HL-60 (cell line): ENCODE measurements around the gene SIDT2.
"Not testable (repeated sequence)": the region's sequence is repeated elsewhere in the genome, so short reads cannot be mapped to it uniquely, and the experiment has no call there.

Experiments
- DNase-seq, 2 experiments: peaks; one replicate each; pipeline ENCODE4 v3.0.0-alpha.2; 2010 to 2020; ENCODE audit warnings: low read depth in 1 of 2, low spot score in 1 of 2
- H3K27ac ChIP-seq: fragments of 250-450 bp; sonication (Bioruptor Pico); replicated peaks from 2 replicates; pipeline ENCODE4 v1.5.1; 2020; ENCODE audit warnings: mild to moderate bottlenecking, moderate library complexity
- H3K27me3 ChIP-seq: fragments of 250-450 bp; sonication (Bioruptor Pico); 2 replicates; pipeline ENCODE4 v1.5.1; 2021; ENCODE audit warnings: mild to moderate bottlenecking, moderate library complexity; ENCODE audit not compliant: insufficient read depth, poor library complexity, severe bottlenecking
- H3K4me3 ChIP-seq: replicated peaks from 2 replicates; pipeline ENCODE4 v1.5.1; 2011; ENCODE audit warnings: mild to moderate bottlenecking, control low read depth, low read length; ENCODE audit not compliant: insufficient read depth
- GABPA ChIP-seq: IDR thresholded peaks from 2 replicates; pipeline ENCODE4 v1.6.1; 2012; ENCODE audit warnings: low read depth
- POLR2AphosphoS5 ChIP-seq: IDR thresholded peaks from 2 replicates; pipeline ENCODE4 v1.6.1; 2012; ENCODE audit warnings: low read depth
- SPI1 ChIP-seq: IDR thresholded peaks from 2 replicates; pipeline ENCODE4 v1.6.1; 2012; ENCODE audit warnings: low read depth, mild to moderate bottlenecking, borderline replicate concordance
- long read RNA-seq: library from polyadenylated mRNA; unstranded; transcript quantifications from one replicate; pipeline ENCODE4 v2.0.0, GENCODE V29; 2020
- TF ChIP-seq, protein P1 (sequence below): IDR thresholded peaks from 2 replicates; pipeline ENCODE4 v1.6.1; 2012; ENCODE audit warnings: low read depth; ENCODE audit not compliant: insufficient replicate concordance
- TF ChIP-seq, protein P2 (sequence below): IDR thresholded peaks from one replicate; pipeline ENCODE4 v1.5.1; 2011; ENCODE audit warnings: low read length, control low read depth, inconsistent platforms; ENCODE audit not compliant: insufficient read depth

The SIDT2 gene
- long read RNA-seq, full-length matches to known transcripts: 3 of 20 reads
- long read RNA-seq, partial matches to known transcripts: 8 of 20 reads
- long read RNA-seq, other reads (novel, unspliced or antisense): 9 of 20 reads

DNA sequence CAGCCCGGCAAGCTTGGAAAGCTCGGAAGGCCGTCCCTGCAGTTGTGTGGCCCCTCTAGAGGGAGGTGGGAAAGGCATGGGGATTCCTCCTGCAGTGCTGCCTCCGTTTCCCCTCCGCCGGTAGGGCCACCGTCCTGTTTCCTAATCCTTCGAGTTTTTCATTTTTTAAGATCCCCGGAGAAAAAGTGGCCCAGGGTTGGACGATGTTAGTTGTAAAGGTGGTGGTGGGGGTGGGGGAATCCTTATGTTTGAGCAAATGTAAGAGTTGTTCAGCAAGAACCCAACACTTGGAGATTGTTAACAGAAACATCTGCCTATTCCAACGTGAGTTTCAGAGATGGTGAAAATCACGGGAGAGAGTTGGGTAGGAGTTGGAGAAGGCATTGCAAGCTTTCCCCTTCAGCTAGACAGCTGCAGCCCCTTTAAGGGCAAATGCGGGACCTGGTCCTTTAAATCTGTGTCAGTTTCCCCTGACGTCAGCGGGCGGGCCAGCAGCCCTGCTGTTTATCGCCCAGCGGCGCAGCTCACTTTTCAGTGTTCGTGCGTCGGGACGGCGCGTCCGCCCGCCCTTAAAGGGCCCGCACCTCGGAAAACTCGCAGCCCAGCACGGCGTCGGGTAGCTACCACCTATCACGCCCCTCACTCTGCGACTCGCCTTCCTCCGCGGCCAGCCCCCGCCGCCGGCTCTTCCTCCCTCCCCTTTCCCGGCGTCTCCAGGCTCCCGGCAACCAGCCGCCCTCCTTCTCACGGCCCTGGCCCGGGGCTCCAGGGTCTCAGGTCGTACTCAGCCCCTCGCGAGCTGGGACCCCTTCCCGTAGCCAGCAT, at the start of gene SIDT2:
SIDT2 (plus strand) TSS at position 534 of the 825 bp plus-strand sequence. CDS start 521 bp downstream, outside the sequence.
- H3K4me3 ChIP-seq: peak within 1 kb of the TSS; percentile 65
- peak within 1 kb of the TSS; percentile 53 for H3K27ac ChIP-seq
- no peaks in the 10 kb centered on the region for H3K27me3 ChIP-seq
- TF ChIP-seq, protein P1, sequence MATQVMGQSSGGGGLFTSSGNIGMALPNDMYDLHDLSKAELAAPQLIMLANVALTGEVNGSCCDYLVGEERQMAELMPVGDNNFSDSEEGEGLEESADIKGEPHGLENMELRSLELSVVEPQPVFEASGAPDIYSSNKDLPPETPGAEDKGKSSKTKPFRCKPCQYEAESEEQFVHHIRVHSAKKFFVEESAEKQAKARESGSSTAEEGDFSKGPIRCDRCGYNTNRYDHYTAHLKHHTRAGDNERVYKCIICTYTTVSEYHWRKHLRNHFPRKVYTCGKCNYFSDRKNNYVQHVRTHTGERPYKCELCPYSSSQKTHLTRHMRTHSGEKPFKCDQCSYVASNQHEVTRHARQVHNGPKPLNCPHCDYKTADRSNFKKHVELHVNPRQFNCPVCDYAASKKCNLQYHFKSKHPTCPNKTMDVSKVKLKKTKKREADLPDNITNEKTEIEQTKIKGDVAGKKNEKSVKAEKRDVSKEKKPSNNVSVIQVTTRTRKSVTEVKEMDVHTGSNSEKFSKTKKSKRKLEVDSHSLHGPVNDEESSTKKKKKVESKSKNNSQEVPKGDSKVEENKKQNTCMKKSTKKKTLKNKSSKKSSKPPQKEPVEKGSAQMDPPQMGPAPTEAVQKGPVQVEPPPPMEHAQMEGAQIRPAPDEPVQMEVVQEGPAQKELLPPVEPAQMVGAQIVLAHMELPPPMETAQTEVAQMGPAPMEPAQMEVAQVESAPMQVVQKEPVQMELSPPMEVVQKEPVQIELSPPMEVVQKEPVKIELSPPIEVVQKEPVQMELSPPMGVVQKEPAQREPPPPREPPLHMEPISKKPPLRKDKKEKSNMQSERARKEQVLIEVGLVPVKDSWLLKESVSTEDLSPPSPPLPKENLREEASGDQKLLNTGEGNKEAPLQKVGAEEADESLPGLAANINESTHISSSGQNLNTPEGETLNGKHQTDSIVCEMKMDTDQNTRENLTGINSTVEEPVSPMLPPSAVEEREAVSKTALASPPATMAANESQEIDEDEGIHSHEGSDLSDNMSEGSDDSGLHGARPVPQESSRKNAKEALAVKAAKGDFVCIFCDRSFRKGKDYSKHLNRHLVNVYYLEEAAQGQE: no peak
- TF ChIP-seq POLR2AphosphoS5: 0 out of 2 replicates have a peak, but pooled peaks have one; percentile 20
- DNase-seq: peak; percentile 71 to 87

DNA sequence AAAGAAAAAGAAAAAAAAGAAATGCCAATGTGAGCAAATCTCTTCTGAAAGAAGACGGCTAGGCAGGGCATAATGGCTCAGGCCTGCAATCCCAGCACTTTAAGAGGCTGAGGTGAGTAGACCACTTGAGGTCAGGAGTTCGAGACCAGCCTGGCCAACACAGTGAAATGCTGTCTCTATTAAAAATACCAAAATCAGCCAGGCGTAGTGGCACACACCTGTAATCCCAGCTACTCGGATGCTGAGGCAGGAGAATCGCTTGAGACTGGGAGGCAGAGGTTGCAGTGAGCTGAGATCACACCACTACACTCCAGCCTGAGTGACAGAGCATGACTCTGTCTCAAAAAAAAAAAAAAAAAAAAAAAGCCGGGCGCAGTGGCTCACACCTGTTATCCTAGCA, 48.1 kb upstream of the SIDT2 start:
- H3K4me3 ChIP-seq, DNase-seq, H3K27me3 ChIP-seq, H3K27ac ChIP-seq: not testable (repeated sequence)

DNA sequence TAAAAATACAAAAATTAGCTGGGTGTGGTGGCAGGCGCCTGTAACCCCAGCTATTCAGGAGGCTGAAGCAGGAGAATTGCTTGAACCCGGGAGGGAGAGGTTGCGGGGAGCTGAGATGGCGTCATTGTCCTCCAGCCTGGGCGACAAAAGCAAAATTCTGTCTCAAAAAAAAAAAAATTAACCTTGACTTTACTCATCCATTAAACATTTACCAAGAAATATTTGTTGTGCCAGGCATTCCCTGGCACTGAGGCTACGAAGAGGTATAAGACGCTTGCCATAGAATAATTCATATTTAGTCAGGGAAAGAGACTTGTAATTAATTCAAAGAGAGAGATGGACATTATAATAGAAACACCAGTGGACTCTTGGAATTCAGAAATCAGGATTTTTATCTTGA, 47.7 kb upstream of the SIDT2 start:
- no peak for TF ChIP-seq SPI1
- TF ChIP-seq, protein P2, sequence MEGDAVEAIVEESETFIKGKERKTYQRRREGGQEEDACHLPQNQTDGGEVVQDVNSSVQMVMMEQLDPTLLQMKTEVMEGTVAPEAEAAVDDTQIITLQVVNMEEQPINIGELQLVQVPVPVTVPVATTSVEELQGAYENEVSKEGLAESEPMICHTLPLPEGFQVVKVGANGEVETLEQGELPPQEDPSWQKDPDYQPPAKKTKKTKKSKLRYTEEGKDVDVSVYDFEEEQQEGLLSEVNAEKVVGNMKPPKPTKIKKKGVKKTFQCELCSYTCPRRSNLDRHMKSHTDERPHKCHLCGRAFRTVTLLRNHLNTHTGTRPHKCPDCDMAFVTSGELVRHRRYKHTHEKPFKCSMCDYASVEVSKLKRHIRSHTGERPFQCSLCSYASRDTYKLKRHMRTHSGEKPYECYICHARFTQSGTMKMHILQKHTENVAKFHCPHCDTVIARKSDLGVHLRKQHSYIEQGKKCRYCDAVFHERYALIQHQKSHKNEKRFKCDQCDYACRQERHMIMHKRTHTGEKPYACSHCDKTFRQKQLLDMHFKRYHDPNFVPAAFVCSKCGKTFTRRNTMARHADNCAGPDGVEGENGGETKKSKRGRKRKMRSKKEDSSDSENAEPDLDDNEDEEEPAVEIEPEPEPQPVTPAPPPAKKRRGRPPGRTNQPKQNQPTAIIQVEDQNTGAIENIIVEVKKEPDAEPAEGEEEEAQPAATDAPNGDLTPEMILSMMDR: no peak
- no peak for TF ChIP-seq POLR2AphosphoS5
- TF ChIP-seq GABPA: no peak
- TF ChIP-seq, protein P1: no peak
- H3K4me3 ChIP-seq: no peak overlapping the region
- no peak overlapping the region for H3K27ac ChIP-seq
- DNase-seq: no peak
- no peaks in the 10 kb centered on the region for H3K27me3 ChIP-seq

DNA sequence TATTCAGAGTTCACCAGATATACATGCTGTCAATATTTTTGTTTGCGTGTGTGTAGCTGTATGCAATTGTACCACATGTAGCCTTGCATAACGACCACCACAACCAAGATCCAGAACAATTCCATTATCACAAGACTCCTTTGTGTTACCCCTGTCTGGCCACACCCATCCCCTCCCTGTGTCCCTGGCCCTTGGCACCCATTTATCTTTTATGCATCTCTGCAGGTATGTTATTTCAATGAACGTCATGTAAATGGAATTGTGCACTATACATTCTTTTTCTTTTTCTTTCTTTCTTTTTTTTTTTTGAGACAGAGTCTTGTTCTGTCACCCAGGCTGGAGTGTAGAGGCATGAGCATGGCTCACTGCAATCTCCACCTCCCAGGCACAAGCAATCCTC, 44.1 kb upstream of the SIDT2 start:
- no peaks in the 10 kb centered on the region for H3K27me3 ChIP-seq
- no peak overlapping the region for H3K4me3 ChIP-seq
- DNase-seq: no peak
- H3K27ac ChIP-seq: no peak overlapping the region
- TF ChIP-seq GABPA: no peak

DNA sequence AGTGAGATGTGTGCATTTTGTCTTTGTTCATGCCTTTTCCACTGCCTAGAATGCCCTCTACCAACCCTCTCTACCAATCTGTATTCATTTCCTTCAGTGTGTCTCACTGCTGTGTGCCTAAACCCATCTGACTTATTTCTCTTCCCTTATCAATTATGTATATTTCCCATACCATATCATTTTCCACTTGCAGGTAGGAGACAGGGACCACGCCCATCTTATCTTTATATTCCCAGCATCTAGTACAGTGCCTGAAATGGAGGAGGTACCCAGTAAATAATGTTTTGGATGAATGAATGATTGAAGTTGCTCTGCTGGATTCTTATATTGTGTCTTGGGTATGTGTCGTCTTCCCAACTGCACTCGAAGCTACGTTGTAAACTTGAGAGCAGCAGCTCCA, 43.6 kb upstream of the SIDT2 start:
- H3K4me3 ChIP-seq, H3K27me3 ChIP-seq, DNase-seq, H3K27ac ChIP-seq: not testable (repeated sequence)

DNA sequence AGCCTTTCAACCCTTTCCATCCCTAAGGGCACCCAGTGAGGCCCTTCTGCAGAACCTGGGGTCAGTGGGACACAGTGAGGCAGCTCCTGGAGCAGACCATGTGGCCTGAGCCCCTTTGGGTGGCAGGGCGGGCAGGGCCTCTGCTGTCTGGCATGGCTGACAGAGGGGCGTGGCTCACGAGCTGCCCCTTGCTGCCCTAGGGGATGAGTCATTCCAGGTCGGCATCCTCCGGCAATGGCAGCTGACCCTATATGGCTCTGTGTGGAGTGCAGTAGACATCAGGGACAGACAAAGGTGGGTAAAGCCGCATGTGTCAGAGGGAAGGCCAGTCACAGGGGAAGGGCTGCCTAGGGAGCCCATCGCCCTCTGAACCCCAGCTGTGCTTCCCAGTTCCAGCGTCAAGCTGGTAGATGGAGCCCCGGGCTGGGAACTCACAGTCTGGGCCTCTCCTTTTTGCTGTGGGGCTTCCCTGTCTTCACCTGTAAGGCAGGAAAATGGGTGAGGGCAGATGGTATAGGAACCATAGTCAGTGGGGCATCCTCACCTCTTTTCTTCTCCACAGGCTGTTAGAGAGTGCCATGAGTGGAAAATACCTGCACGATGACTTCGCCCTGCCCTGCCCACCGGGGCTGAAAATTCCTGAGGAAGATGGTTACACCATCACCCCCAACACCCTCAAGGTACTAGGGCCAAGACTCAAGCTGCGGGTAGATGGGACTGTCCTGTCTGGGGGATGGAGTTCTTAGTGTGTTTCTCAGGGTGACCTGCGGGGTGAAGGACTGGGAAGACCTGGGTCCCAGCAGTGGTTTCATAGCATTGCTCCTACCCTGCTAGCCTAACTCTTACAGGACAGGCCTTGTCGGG, 41.1 kb upstream of the SIDT2 start:
- not testable (repeated sequence) for H3K4me3 ChIP-seq, DNase-seq, H3K27ac ChIP-seq, H3K27me3 ChIP-seq
